ENCODE results near the gene TREML1. TPM values are rescaled to one million over a fixed set of nuclear protein-coding genes. Genes with fewer than 3 reads are reported as not detected.

Gene TREML1
- polyA plus RNA-seq, 3 donors, result 0.65 to 3.6 (median 2.6) TPM

DNA sequence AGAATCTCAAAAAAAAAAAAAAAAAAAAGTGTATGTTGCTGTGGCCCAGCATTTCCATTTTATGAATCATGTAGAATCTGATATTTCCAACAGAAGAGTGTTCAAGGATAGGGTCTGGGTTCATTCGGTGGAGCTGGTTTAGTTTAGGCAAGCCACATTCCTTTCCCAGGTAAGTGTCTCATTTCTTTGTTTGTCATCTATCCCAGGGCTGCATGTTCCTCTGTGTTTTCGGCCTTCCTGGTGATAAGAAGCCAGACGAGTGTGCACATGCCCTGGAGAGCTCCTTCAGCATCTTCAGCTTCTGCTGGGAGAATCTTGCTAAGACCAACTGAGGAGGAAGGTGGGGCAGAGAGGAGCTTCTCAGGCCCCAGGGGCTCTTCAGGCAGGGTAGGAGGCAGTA lies 43.1 kb downstream of the TREML1 start:
- Histone ChIP-seq H3K27ac (ENCODE audit: low read depth in 1 of 2, low read length in 2 of 2) (no peak overlapping the region), H4K20me1 (ENCODE audit: insufficient read depth, low read length) (no peaks in the 10 kb centered on the region), H3K79me2 (ENCODE audit: insufficient read depth, low read length) (no peaks in the 10 kb centered on the region), H3K27me3 (ENCODE audit: control insufficient read depth in 2 of 2, insufficient read depth in 2 of 2, low read length in 2 of 2) (no peaks in the 10 kb centered on the region), H3K4me1 (ENCODE audit: control insufficient read depth in 1 of 2, insufficient read depth in 2 of 2, low read length in 2 of 2) (no peaks in the 10 kb centered on the region), H3K4me3 (replicated peaks in 1 of 3; ENCODE audit: low read depth in 2 of 3, low read length in 3 of 3) (no peak overlapping the region), H2AFZ (ENCODE audit: insufficient read depth, low read depth, low read length, poor library complexity, severe bottlenecking) (no peak overlapping the region), H3K9me3 (replicated peaks in 1 of 2; ENCODE audit: control insufficient read depth in 1 of 2, insufficient read depth in 1 of 2, low read length in 2 of 2) (no peaks in the 10 kb centered on the region), H3K9ac (ENCODE audit: insufficient read depth, low read length, poor library complexity, severe bottlenecking) (no peak overlapping the region), H3K4me2 (replicated peaks; ENCODE audit: extremely low read depth, low read length, poor library complexity, severe bottlenecking) (no peak overlapping the region), H3K36me3 (replicated peaks in 1 of 2; ENCODE audit: control insufficient read depth in 1 of 2, insufficient read depth in 2 of 2, low read length in 2 of 2) (no peaks in the 10 kb centered on the region)
- peaks cover 0 to 1% (median 0%) of the 10 kb centered on the region in 3 donors for H3K27me3 Mint-ChIP-seq (ENCODE audit: low read depth in 3 of 3)
- intact Hi-C loops (cut with micrococcal nuclease), result no loop called here
- TF ChIP-seq, protein P1, sequence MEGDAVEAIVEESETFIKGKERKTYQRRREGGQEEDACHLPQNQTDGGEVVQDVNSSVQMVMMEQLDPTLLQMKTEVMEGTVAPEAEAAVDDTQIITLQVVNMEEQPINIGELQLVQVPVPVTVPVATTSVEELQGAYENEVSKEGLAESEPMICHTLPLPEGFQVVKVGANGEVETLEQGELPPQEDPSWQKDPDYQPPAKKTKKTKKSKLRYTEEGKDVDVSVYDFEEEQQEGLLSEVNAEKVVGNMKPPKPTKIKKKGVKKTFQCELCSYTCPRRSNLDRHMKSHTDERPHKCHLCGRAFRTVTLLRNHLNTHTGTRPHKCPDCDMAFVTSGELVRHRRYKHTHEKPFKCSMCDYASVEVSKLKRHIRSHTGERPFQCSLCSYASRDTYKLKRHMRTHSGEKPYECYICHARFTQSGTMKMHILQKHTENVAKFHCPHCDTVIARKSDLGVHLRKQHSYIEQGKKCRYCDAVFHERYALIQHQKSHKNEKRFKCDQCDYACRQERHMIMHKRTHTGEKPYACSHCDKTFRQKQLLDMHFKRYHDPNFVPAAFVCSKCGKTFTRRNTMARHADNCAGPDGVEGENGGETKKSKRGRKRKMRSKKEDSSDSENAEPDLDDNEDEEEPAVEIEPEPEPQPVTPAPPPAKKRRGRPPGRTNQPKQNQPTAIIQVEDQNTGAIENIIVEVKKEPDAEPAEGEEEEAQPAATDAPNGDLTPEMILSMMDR (IDR thresholded peaks at IDR 0.05), result no peak
- peaks cover 0 to 6% of the 10 kb centered on the region in 2 donors for H3K36me3 Mint-ChIP-seq
- WGBS (ENCODE audit: insufficient coverage), result 100% methylated on average over 2 of the region's 3 CpGs
- no peak for DNase-seq
- no peaks in the 10 kb centered on the region for H3K9me3 Mint-ChIP-seq
- H3K27ac Mint-ChIP-seq, result no peak overlapping the region
- no peaks in the 10 kb centered on the region for H3K4me1 Mint-ChIP-seq
- no peak overlapping the region for H3K4me3 Mint-ChIP-seq

DNA sequence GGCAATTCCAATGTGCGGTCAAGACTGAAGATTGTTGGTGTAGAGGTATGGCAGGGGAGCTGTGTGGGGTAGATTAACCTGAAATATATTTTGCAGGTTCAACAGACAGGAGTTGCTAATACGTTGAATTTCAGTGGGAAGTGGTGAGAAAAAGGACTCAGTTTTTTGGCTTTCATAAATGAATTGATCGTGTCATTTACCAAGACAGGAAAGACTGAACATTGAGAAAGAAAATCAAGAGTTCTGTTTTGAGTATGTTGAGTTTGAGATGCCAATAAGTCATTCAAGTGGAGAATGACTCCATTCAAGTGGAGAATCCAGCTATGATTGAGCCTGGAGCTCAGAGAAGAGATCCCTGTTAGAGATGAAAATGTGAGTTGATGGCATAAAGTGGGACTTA lies 50.3 kb downstream of the TREML1 start:
- H3K9me3 Mint-ChIP-seq, result no peaks in the 10 kb centered on the region
- intact Hi-C loops (cut with micrococcal nuclease), result no loop called here
- WGBS (ENCODE audit: insufficient coverage), result 98% methylated on average over 3 of the region's 3 CpGs
- H3K4me3 Mint-ChIP-seq, result no peak overlapping the region
- H3K36me3 Mint-ChIP-seq, result peaks cover 17 to 20% of the 10 kb centered on the region in 2 donors
- TF ChIP-seq, protein P1 (IDR thresholded peaks at IDR 0.05), result no peak
- no peaks in the 10 kb centered on the region for H3K9me3 ChIP-seq (replicated peaks in 1 of 2; ENCODE audit: control insufficient read depth in 1 of 2, insufficient read depth in 1 of 2, low read length in 2 of 2)
- H3K4me3 ChIP-seq (replicated peaks in 1 of 3; ENCODE audit: low read depth in 2 of 3, low read length in 3 of 3), result no peak overlapping the region
- no peak for DNase-seq
- no peak overlapping the region for H3K9ac ChIP-seq (ENCODE audit: insufficient read depth, low read length, poor library complexity, severe bottlenecking)
- H3K36me3 ChIP-seq (replicated peaks in 1 of 2; ENCODE audit: control insufficient read depth in 1 of 2, insufficient read depth in 2 of 2, low read length in 2 of 2), result peaks cover 23 to 32% of the 10 kb centered on the region in 2 donors
- no peaks in the 10 kb centered on the region for H3K27me3 Mint-ChIP-seq (ENCODE audit: low read depth in 3 of 3)
- no peaks in the 10 kb centered on the region for H3K4me1 ChIP-seq (ENCODE audit: control insufficient read depth in 1 of 2, insufficient read depth in 2 of 2, low read length in 2 of 2)
- H3K4me1 Mint-ChIP-seq, result no peaks in the 10 kb centered on the region
- H3K4me2 ChIP-seq (replicated peaks; ENCODE audit: extremely low read depth, low read length, poor library complexity, severe bottlenecking), result no peak overlapping the region
- H2AFZ ChIP-seq (ENCODE audit: insufficient read depth, low read depth, low read length, poor library complexity, severe bottlenecking), result no peak overlapping the region
- H3K27me3 ChIP-seq (ENCODE audit: control insufficient read depth in 2 of 2, insufficient read depth in 2 of 2, low read length in 2 of 2), result no peaks in the 10 kb centered on the region
- H3K27ac Mint-ChIP-seq, result no peak overlapping the region
- H3K27ac ChIP-seq (ENCODE audit: low read depth in 1 of 2, low read length in 2 of 2), result no peak overlapping the region
- H4K20me1 ChIP-seq (ENCODE audit: insufficient read depth, low read length), result no peaks in the 10 kb centered on the region
- H3K79me2 ChIP-seq (ENCODE audit: insufficient read depth, low read length), result no peaks in the 10 kb centered on the region
